ENCODE data around the gene SLC25A4.

Gene SLC25A4

GRCh38 chr4:185119927-185120630 lies 23.0 kb upstream of the SLC25A4 start:
- no peak overlapping the region for H3K4me2 ChIP-seq
- H3K27ac ChIP-seq: no peak overlapping the region
- H3K4me3 ChIP-seq: no peak overlapping the region
- TF ChIP-seq Cebpa-rat (IDR thresholded peaks at IDR 0.05): no peak
- no peaks in the 10 kb centered on the region for H3K36me3 ChIP-seq
- H3K27me3 ChIP-seq: no peaks in the 10 kb centered on the region
- peaks cover 45% of the 10 kb centered on the region for H3K4me1 ChIP-seq
- H4K20me1 ChIP-seq: no peaks in the 10 kb centered on the region
- no peak overlapping the region for H3K9ac ChIP-seq
- no peaks in the 10 kb centered on the region for H3K9me3 ChIP-seq

- TF ChIP-seq Cebpa-rat (IDR thresholded peaks at IDR 0.05): no peak
- Histone ChIP-seq H3K4me3 (no peak overlapping the region), H3K9ac (no peak overlapping the region), H4K20me1 (no peaks in the 10 kb centered on the region), H3K4me1 (peaks cover 45% of the 10 kb centered on the region), H3K27ac (no peak overlapping the region), H3K36me3 (no peaks in the 10 kb centered on the region), H3K4me2 (no peak overlapping the region), H3K9me3 (no peaks in the 10 kb centered on the region), H3K27me3 (no peaks in the 10 kb centered on the region)
These were observed 22.5 kb upstream of the SLC25A4 start for GRCh38 chr4:185120631-185120946.

- no peak overlapping the region for H3K9ac ChIP-seq
- no peaks in the 10 kb centered on the region for H4K20me1 ChIP-seq
- no peak for TF ChIP-seq Cebpa-rat (IDR thresholded peaks at IDR 0.05)
- no peaks in the 10 kb centered on the region for H3K36me3 ChIP-seq
- 0 out of 2 replicates have a peak overlapping the region, but pooled peaks have one; percentile 33 for H3K4me3 ChIP-seq
- peak overlapping the region; percentile 85 for H3K4me2 ChIP-seq
- H3K27ac ChIP-seq: no peak overlapping the region
- peaks cover 19% of the 10 kb centered on the region for H3K9me3 ChIP-seq
- H3K27me3 ChIP-seq: peaks cover 10% of the 10 kb centered on the region
- H3K4me1 ChIP-seq: peaks cover 29% of the 10 kb centered on the region
These were observed 20.3 kb upstream of the SLC25A4 start for GRCh38 chr4:185122681-185123345.

GRCh38 chr4:185124006-185124405 lies 19.1 kb upstream of the SLC25A4 start:
- Histone ChIP-seq H3K4me1 (peaks cover 24% of the 10 kb centered on the region), H3K4me3 (no peak overlapping the region), H3K27ac (no peak overlapping the region), H3K27me3 (peaks cover 22% of the 10 kb centered on the region), H3K9ac (no peak overlapping the region), H3K9me3 (peaks cover 31% of the 10 kb centered on the region), H4K20me1 (no peaks in the 10 kb centered on the region), H3K4me2 (peak overlapping the region; percentile 85; the same call in 1 of the 2 replicates), H3K36me3 (no peaks in the 10 kb centered on the region)
- TF ChIP-seq Cebpa-rat (IDR thresholded peaks at IDR 0.05): no peak

- H3K27ac ChIP-seq: no peak overlapping the region
- no peak overlapping the region for H3K4me2 ChIP-seq
- H3K36me3 ChIP-seq: no peaks in the 10 kb centered on the region
- H3K27me3 ChIP-seq: peaks cover 28% of the 10 kb centered on the region
- peaks cover 17% of the 10 kb centered on the region for H3K4me1 ChIP-seq
- H4K20me1 ChIP-seq: no peaks in the 10 kb centered on the region
- TF ChIP-seq Cebpa-rat (IDR thresholded peaks at IDR 0.05): no peak
- 0 out of 2 replicates have a peak overlapping the region, but pooled peaks have one; percentile 18 for H3K4me3 ChIP-seq
- no peak overlapping the region for H3K9ac ChIP-seq
- peaks cover 42% of the 10 kb centered on the region for H3K9me3 ChIP-seq
These were observed 15.8 kb upstream of the SLC25A4 start for GRCh38 chr4:185127021-185127925.

GRCh38 chr4:185128272-185129119 lies 14.6 kb upstream of the SLC25A4 start:
- no peaks in the 10 kb centered on the region for H3K36me3 ChIP-seq
- peak overlapping the region; percentile 45; the same call in 1 of the 2 replicates for H3K4me3 ChIP-seq
- H3K4me1 ChIP-seq: peaks cover 4% of the 10 kb centered on the region
- H3K27ac ChIP-seq: no peak overlapping the region
- H3K9me3 ChIP-seq: peaks cover 42% of the 10 kb centered on the region
- TF ChIP-seq Cebpa-rat (IDR thresholded peaks at IDR 0.05): no peak
- H3K9ac ChIP-seq: no peak overlapping the region
- peak overlapping the region; percentile 24 for H3K4me2 ChIP-seq
- H4K20me1 ChIP-seq: no peaks in the 10 kb centered on the region
- peaks cover 28% of the 10 kb centered on the region for H3K27me3 ChIP-seq

GRCh38 chr4:185134307-185134869 lies 8.7 kb upstream of the SLC25A4 start:
- H3K27ac ChIP-seq: no peak overlapping the region
- H4K20me1 ChIP-seq: no peaks in the 10 kb centered on the region
- H3K9ac ChIP-seq: no peak overlapping the region
- TF ChIP-seq Cebpa-rat (IDR thresholded peaks at IDR 0.05): no peak
- no peak overlapping the region for H3K4me2 ChIP-seq
- H3K27me3 ChIP-seq: peaks cover 2% of the 10 kb centered on the region; the same call in 1 of the 2 replicates
- H3K4me3 ChIP-seq: no peak overlapping the region
- peaks cover 7% of the 10 kb centered on the region for H3K9me3 ChIP-seq
- peaks cover 18% of the 10 kb centered on the region for H3K4me1 ChIP-seq
- no peaks in the 10 kb centered on the region for H3K36me3 ChIP-seq

GRCh38 chr4:185137233-185137925 lies 5.7 kb upstream of the SLC25A4 start:
- Histone ChIP-seq H3K4me2 (peak overlapping the region; percentile 55), H3K27ac (no peak overlapping the region), H3K4me1 (peaks cover 22% of the 10 kb centered on the region), H3K9me3 (no peaks in the 10 kb centered on the region), H4K20me1 (no peaks in the 10 kb centered on the region), H3K36me3 (no peaks in the 10 kb centered on the region), H3K27me3 (no peaks in the 10 kb centered on the region), H3K9ac (no peak overlapping the region), H3K4me3 (no peak overlapping the region)
- no peak for TF ChIP-seq Cebpa-rat (IDR thresholded peaks at IDR 0.05)
